ENCODE results near the gene HRH1. TPM values are rescaled to one million over a fixed set of nuclear protein-coding genes. Genes with fewer than 3 reads are reported as not detected.

Gene HRH1
- polyA plus RNA-seq, 1 donor (not counting 4 experiments of a cell fraction or from before 2014, with no cell fraction given), result 13.9 TPM

GRCh38 chr3:11144996-11145395 lies 9.3 kb upstream of the HRH1 start:
- H4K20me1 ChIP-seq (ENCODE audit: control insufficient read depth, extremely low read depth, insufficient read depth, low read length), result no peaks in the 10 kb centered on the region
- peaks cover 26% of the 10 kb centered on the region for H3K4me1 ChIP-seq (ENCODE audit: control insufficient read depth, extremely low read depth, insufficient read depth, low read length)
- no peak overlapping the region for H2AFZ ChIP-seq (ENCODE audit: control insufficient read depth, low read length)
- no peak overlapping the region for H3K4me2 ChIP-seq (ENCODE audit: control insufficient read depth, extremely low read depth, insufficient read depth, low read depth, low read length)
- dilution Hi-C loops (cut with MboI; ENCODE audit: extremely low pct_ligation_motif_present, low sequenced_read_pairs), result no loop called here
- TF ChIP-seq, protein P1, sequence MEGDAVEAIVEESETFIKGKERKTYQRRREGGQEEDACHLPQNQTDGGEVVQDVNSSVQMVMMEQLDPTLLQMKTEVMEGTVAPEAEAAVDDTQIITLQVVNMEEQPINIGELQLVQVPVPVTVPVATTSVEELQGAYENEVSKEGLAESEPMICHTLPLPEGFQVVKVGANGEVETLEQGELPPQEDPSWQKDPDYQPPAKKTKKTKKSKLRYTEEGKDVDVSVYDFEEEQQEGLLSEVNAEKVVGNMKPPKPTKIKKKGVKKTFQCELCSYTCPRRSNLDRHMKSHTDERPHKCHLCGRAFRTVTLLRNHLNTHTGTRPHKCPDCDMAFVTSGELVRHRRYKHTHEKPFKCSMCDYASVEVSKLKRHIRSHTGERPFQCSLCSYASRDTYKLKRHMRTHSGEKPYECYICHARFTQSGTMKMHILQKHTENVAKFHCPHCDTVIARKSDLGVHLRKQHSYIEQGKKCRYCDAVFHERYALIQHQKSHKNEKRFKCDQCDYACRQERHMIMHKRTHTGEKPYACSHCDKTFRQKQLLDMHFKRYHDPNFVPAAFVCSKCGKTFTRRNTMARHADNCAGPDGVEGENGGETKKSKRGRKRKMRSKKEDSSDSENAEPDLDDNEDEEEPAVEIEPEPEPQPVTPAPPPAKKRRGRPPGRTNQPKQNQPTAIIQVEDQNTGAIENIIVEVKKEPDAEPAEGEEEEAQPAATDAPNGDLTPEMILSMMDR (optimal IDR thresholded peaks at IDR 0.05 in 1 of 3, IDR thresholded peaks at IDR 0.05 in 1 of 3, conservative IDR thresholded peaks at IDR 0.05 in 1 of 3; ENCODE audit: extremely low read depth in 1 of 3, insufficient read depth in 2 of 3, low read length in 3 of 3), result no peak
- TF ChIP-seq EZH2 (IDR thresholded peaks at IDR 0.05; ENCODE audit: low read length), result no peak
- no peaks in the 10 kb centered on the region for H3K9me1 ChIP-seq (ENCODE audit: control insufficient read depth, extremely low read depth, insufficient read depth, low read length)
- no peaks in the 10 kb centered on the region for H3K79me2 ChIP-seq (ENCODE audit: control insufficient read depth, insufficient read depth, low read length)
- H3K36me3 ChIP-seq (ENCODE audit: control insufficient read depth in 2 of 2, extremely low read depth in 1 of 2, insufficient read depth in 2 of 2, low read length in 2 of 2), result no peaks in the 10 kb centered on the region
- peak overlapping the region; percentile 36 for H3K9ac ChIP-seq (ENCODE audit: control insufficient read depth, extremely low read depth, insufficient read depth, low read length)
- H3K4me3 ChIP-seq (ENCODE audit: control insufficient read depth in 2 of 3, extremely low read depth in 1 of 3, insufficient read depth in 2 of 3, low read depth in 1 of 3, low read length in 3 of 3), result no peak overlapping the region
- H3K27ac ChIP-seq (ENCODE audit: control insufficient read depth, insufficient read depth, low read length), result peak overlapping the region; percentile 54
- no peaks in the 10 kb centered on the region for H3K27me3 ChIP-seq (ENCODE audit: control insufficient read depth, extremely low read depth, insufficient read depth, low read length)
- DNase-seq (ENCODE audit: low read depth, low spot score) (no peak), FAIRE-seq (no peak)
- H3K9me3 ChIP-seq (ENCODE audit: control insufficient read depth, low read depth, low read length), result no peaks in the 10 kb centered on the region

GRCh38 chr3:11145888-11146287 lies 8.4 kb upstream of the HRH1 start:
- Histone ChIP-seq H3K4me1 (ENCODE audit: control insufficient read depth, extremely low read depth, insufficient read depth, low read length) (peaks cover 20% of the 10 kb centered on the region), H3K27me3 (ENCODE audit: control insufficient read depth, extremely low read depth, insufficient read depth, low read length) (no peaks in the 10 kb centered on the region), H3K9me3 (ENCODE audit: control insufficient read depth, low read depth, low read length) (no peaks in the 10 kb centered on the region), H3K27ac (ENCODE audit: control insufficient read depth, insufficient read depth, low read length) (peak overlapping the region; percentile 54), H4K20me1 (ENCODE audit: control insufficient read depth, extremely low read depth, insufficient read depth, low read length) (no peaks in the 10 kb centered on the region), H3K4me2 (ENCODE audit: control insufficient read depth, extremely low read depth, insufficient read depth, low read depth, low read length) (peak overlapping the region; percentile 42), H3K4me3 (ENCODE audit: control insufficient read depth in 2 of 3, extremely low read depth in 1 of 3, insufficient read depth in 2 of 3, low read depth in 1 of 3, low read length in 3 of 3) (no peak overlapping the region), H3K36me3 (ENCODE audit: control insufficient read depth in 2 of 2, extremely low read depth in 1 of 2, insufficient read depth in 2 of 2, low read length in 2 of 2) (no peaks in the 10 kb centered on the region), H2AFZ (ENCODE audit: control insufficient read depth, low read length) (no peak overlapping the region), H3K79me2 (ENCODE audit: control insufficient read depth, insufficient read depth, low read length) (no peaks in the 10 kb centered on the region), H3K9me1 (ENCODE audit: control insufficient read depth, extremely low read depth, insufficient read depth, low read length) (no peaks in the 10 kb centered on the region), H3K9ac (ENCODE audit: control insufficient read depth, extremely low read depth, insufficient read depth, low read length) (peak overlapping the region; percentile 35)
- dilution Hi-C loops (cut with MboI; ENCODE audit: extremely low pct_ligation_motif_present, low sequenced_read_pairs), result no loop called here
- FAIRE-seq, result peak; percentile 78
- no peak for TF ChIP-seq EZH2 (IDR thresholded peaks at IDR 0.05; ENCODE audit: low read length)
- TF ChIP-seq, protein P1 (optimal IDR thresholded peaks at IDR 0.05 in 1 of 3, IDR thresholded peaks at IDR 0.05 in 1 of 3, conservative IDR thresholded peaks at IDR 0.05 in 1 of 3; ENCODE audit: extremely low read depth in 1 of 3, insufficient read depth in 2 of 3, low read length in 3 of 3), result no peak
- DNase-seq (ENCODE audit: low read depth, low spot score), result no peak

Data from keratinocyte (primary cell).